ENCODE measurements around the gene CKAP5.

DNA sequence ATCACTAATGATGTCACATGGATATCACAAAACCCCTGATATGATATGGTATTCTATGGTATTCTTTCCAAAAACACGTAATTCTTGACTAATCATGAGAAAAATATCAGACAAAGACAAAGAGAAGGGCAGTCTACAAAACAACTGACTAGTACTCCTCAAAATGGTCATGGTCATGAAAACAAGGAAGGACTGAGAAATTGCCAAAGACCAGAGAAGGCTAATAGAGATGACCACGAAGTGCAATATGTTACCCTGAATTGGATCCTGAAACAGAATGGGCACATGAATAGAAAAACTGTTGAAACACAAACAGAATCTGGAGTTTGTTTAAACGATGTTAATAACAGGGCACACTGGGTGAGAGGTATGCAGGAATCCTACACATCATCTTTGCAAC is 10.2 kb downstream of the CKAP5 start:
- TF ChIP-seq, protein P1, sequence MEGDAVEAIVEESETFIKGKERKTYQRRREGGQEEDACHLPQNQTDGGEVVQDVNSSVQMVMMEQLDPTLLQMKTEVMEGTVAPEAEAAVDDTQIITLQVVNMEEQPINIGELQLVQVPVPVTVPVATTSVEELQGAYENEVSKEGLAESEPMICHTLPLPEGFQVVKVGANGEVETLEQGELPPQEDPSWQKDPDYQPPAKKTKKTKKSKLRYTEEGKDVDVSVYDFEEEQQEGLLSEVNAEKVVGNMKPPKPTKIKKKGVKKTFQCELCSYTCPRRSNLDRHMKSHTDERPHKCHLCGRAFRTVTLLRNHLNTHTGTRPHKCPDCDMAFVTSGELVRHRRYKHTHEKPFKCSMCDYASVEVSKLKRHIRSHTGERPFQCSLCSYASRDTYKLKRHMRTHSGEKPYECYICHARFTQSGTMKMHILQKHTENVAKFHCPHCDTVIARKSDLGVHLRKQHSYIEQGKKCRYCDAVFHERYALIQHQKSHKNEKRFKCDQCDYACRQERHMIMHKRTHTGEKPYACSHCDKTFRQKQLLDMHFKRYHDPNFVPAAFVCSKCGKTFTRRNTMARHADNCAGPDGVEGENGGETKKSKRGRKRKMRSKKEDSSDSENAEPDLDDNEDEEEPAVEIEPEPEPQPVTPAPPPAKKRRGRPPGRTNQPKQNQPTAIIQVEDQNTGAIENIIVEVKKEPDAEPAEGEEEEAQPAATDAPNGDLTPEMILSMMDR (IDR thresholded peaks at IDR 0.05; ENCODE audit: insufficient read depth, low read length, poor library complexity, severe bottlenecking): no peak
- TF ChIP-seq EZH2phosphoT487 (conservative IDR thresholded peaks at IDR 0.05; ENCODE audit: low read length): no peak

Measured in SU-DHL-6 (cell line).